ENCODE measurements around the gene LRRC4C. TPM values are rescaled to one million over a fixed set of nuclear protein-coding genes. Genes with fewer than 3 reads are reported as not detected.

Gene LRRC4C
- polyA plus RNA-seq, 1 of the 3 experiments (the other 2 are of a cell fraction): 0.16 TPM

DNA sequence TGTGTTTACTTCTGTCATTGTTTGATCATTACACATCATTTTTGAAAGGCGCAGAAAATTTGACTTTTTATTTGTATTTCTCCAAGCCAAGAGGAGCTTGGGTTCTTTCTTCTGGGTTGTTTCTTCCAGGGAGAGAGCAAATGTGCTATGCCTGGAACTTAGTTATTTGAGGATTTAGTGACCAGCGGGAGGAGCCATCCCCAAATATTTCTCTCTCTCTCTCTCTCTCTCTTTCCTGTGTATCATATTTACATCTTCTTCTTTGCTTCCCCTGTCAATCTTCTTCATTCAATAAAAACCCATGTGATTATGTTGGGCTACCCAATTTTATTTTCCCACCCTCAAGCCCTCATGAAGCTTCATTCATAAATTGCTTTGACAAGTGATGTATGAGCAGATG lies 534.5 kb downstream of the LRRC4C start:
- Histone ChIP-seq H3K4me1 (ENCODE audit: control insufficient read depth in 1 of 2, insufficient read depth in 2 of 2, low read depth in 1 of 2, low read length in 1 of 2) (no peaks in the 10 kb centered on the region), H3K9me3 (no peaks in the 10 kb centered on the region), H3K27ac (ENCODE audit: low read depth in 2 of 2, low read length in 1 of 2) (no peak overlapping the region), H3K4me2 (no peak overlapping the region), H3K4me3 (ENCODE audit: low read depth in 2 of 2, low read length in 1 of 2) (no peak overlapping the region), H3K79me2 (ENCODE audit: insufficient read depth) (no peaks in the 10 kb centered on the region), H3K36me3 (replicated peaks in 1 of 2; ENCODE audit: control insufficient read depth in 1 of 2, insufficient read depth in 2 of 2, low read length in 1 of 2) (no peaks in the 10 kb centered on the region), H3F3A (replicated peaks; ENCODE audit: insufficient read depth) (no peaks in the 10 kb centered on the region), H4K20me1 (ENCODE audit: insufficient read depth) (no peaks in the 10 kb centered on the region), H3K9me2 (no peaks in the 10 kb centered on the region; the same call in 1 of the 2 replicates), H3K27me3 (ENCODE audit: insufficient read depth) (no peaks in the 10 kb centered on the region), H3K9ac (no peak overlapping the region), H2AFZ (ENCODE audit: low read depth) (no peak overlapping the region)
- no peak for DNase-seq
- CTCF ChIA-PET: no interaction called here
- 45% methylated on average over 2 of the region's 2 CpGs for WGBS (ENCODE audit: low lambda C conversion rate)
- no peak for TF ChIP-seq MXI1 (IDR thresholded peaks at IDR 0.05; ENCODE audit: low read depth, low read length)
- TF ChIP-seq RCOR1 (IDR thresholded peaks at IDR 0.05; ENCODE audit: low read length): no peak
- no peak for TF ChIP-seq TCF12 (IDR thresholded peaks at IDR 0.05)
- no peak for TF ChIP-seq FOSL2 (IDR thresholded peaks at IDR 0.05; ENCODE audit: borderline replicate concordance, low read depth)
- TF ChIP-seq, protein P1, sequence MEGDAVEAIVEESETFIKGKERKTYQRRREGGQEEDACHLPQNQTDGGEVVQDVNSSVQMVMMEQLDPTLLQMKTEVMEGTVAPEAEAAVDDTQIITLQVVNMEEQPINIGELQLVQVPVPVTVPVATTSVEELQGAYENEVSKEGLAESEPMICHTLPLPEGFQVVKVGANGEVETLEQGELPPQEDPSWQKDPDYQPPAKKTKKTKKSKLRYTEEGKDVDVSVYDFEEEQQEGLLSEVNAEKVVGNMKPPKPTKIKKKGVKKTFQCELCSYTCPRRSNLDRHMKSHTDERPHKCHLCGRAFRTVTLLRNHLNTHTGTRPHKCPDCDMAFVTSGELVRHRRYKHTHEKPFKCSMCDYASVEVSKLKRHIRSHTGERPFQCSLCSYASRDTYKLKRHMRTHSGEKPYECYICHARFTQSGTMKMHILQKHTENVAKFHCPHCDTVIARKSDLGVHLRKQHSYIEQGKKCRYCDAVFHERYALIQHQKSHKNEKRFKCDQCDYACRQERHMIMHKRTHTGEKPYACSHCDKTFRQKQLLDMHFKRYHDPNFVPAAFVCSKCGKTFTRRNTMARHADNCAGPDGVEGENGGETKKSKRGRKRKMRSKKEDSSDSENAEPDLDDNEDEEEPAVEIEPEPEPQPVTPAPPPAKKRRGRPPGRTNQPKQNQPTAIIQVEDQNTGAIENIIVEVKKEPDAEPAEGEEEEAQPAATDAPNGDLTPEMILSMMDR (IDR thresholded peaks at IDR 0.05): no peak
- no peak for TF ChIP-seq GATA2 (CRISPR knock-in tag; IDR thresholded peaks at IDR 0.05)
- no peak for TF ChIP-seq ELF1 (IDR thresholded peaks at IDR 0.05)
- no peak for TF ChIP-seq TEAD4 (IDR thresholded peaks at IDR 0.05; ENCODE audit: borderline replicate concordance, insufficient read depth)
- no peak for TF ChIP-seq EZH2phosphoT487 (IDR thresholded peaks at IDR 0.05; ENCODE audit: borderline replicate concordance, low read depth)
- no peak for TF ChIP-seq JUND (IDR thresholded peaks at IDR 0.05)
- no peak for TF ChIP-seq EP300 (IDR thresholded peaks at IDR 0.05; ENCODE audit: borderline replicate concordance in 1 of 2, low read depth in 1 of 2, low read length in 1 of 2)
- TF ChIP-seq, protein P2, sequence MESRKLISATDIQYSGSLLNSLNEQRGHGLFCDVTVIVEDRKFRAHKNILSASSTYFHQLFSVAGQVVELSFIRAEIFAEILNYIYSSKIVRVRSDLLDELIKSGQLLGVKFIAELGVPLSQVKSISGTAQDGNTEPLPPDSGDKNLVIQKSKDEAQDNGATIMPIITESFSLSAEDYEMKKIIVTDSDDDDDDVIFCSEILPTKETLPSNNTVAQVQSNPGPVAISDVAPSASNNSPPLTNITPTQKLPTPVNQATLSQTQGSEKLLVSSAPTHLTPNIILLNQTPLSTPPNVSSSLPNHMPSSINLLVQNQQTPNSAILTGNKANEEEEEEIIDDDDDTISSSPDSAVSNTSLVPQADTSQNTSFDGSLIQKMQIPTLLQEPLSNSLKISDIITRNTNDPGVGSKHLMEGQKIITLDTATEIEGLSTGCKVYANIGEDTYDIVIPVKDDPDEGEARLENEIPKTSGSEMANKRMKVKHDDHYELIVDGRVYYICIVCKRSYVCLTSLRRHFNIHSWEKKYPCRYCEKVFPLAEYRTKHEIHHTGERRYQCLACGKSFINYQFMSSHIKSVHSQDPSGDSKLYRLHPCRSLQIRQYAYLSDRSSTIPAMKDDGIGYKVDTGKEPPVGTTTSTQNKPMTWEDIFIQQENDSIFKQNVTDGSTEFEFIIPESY (IDR thresholded peaks at IDR 0.05; ENCODE audit: borderline replicate concordance, low read depth): no peak
- POLR2A ChIA-PET: no interaction called here

- Histone ChIP-seq H3K79me2 (ENCODE audit: insufficient read depth) (no peaks in the 10 kb centered on the region), H3K9me2 (no peaks in the 10 kb centered on the region), H3F3A (replicated peaks; ENCODE audit: insufficient read depth) (no peaks in the 10 kb centered on the region), H3K36me3 (replicated peaks in 1 of 2; ENCODE audit: control insufficient read depth in 1 of 2, insufficient read depth in 2 of 2, low read length in 1 of 2) (no peaks in the 10 kb centered on the region), H4K20me1 (ENCODE audit: insufficient read depth) (no peaks in the 10 kb centered on the region), H3K27me3 (ENCODE audit: insufficient read depth) (no peaks in the 10 kb centered on the region), H2AFZ (ENCODE audit: low read depth) (no peak overlapping the region), H3K27ac (ENCODE audit: low read depth in 2 of 2, low read length in 1 of 2) (no peak overlapping the region), H3K4me2 (no peak overlapping the region), H3K9ac (no peak overlapping the region), H3K9me3 (no peaks in the 10 kb centered on the region), H3K4me1 (ENCODE audit: control insufficient read depth in 1 of 2, insufficient read depth in 2 of 2, low read depth in 1 of 2, low read length in 1 of 2) (no peaks in the 10 kb centered on the region), H3K4me3 (ENCODE audit: low read depth in 2 of 2, low read length in 1 of 2) (no peak overlapping the region)
- DNase-seq: no peak
- TF ChIP-seq FOXJ3 (CRISPR knock-in tag; IDR thresholded peaks at IDR 0.05) (no peak), MXI1 (IDR thresholded peaks at IDR 0.05; ENCODE audit: low read depth, low read length) (no peak), SIN3A (IDR thresholded peaks at IDR 0.05; ENCODE audit: borderline replicate concordance, low read depth, low read length) (no peak), RAD21 (IDR thresholded peaks at IDR 0.05; ENCODE audit: low read length) (no peak), NRF1 (IDR thresholded peaks at IDR 0.05; ENCODE audit: low read depth, low read length) (no peak), TCF12 (IDR thresholded peaks at IDR 0.05) (no peak), USF1 (IDR thresholded peaks at IDR 0.05; ENCODE audit: borderline replicate concordance, low read depth) (no peak), MAX (IDR thresholded peaks at IDR 0.05; ENCODE audit: low read depth) (no peak), SMC3 (IDR thresholded peaks at IDR 0.05; ENCODE audit: low read depth, low read length) (no peak), EZH2phosphoT487 (IDR thresholded peaks at IDR 0.05; ENCODE audit: borderline replicate concordance, low read depth) (no peak), ELF1 (IDR thresholded peaks at IDR 0.05) (no peak), CHD2 (IDR thresholded peaks at IDR 0.05; ENCODE audit: low read length, partially characterized antibody) (no peak), FOSL2 (IDR thresholded peaks at IDR 0.05; ENCODE audit: borderline replicate concordance, low read depth) (no peak), GATA2 (CRISPR knock-in tag; IDR thresholded peaks at IDR 0.05) (no peak), GABPA (IDR thresholded peaks at IDR 0.05; ENCODE audit: low read depth) (no peak), TAF1 (IDR thresholded peaks at IDR 0.05; ENCODE audit: borderline replicate concordance, low read depth, low read length) (no peak), IRF3 (IDR thresholded peaks at IDR 0.05; ENCODE audit: low read depth, low read length) (no peak), RCOR1 (IDR thresholded peaks at IDR 0.05; ENCODE audit: low read length) (no peak), FOXM1 (IDR thresholded peaks at IDR 0.05; ENCODE audit: low read depth) (no peak), NFIC (IDR thresholded peaks at IDR 0.05; ENCODE audit: borderline replicate concordance) (no peak)
- CTCF ChIA-PET: no interaction called here
- POLR2A ChIA-PET: no interaction called here
These were observed 538.2 kb downstream of the LRRC4C start for GRCh38 chr11:40921246-40921645.

Measured in SK-N-SH (cell line).